ENCODE data around the gene RAB10.

GRCh38 chr2:26025509-26025908, 8.4 kb upstream of the RAB10 start:
- TF ChIP-seq, protein P1, sequence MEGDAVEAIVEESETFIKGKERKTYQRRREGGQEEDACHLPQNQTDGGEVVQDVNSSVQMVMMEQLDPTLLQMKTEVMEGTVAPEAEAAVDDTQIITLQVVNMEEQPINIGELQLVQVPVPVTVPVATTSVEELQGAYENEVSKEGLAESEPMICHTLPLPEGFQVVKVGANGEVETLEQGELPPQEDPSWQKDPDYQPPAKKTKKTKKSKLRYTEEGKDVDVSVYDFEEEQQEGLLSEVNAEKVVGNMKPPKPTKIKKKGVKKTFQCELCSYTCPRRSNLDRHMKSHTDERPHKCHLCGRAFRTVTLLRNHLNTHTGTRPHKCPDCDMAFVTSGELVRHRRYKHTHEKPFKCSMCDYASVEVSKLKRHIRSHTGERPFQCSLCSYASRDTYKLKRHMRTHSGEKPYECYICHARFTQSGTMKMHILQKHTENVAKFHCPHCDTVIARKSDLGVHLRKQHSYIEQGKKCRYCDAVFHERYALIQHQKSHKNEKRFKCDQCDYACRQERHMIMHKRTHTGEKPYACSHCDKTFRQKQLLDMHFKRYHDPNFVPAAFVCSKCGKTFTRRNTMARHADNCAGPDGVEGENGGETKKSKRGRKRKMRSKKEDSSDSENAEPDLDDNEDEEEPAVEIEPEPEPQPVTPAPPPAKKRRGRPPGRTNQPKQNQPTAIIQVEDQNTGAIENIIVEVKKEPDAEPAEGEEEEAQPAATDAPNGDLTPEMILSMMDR (IDR thresholded peaks at IDR 0.05): no peak
- no peak for TF ChIP-seq POLR2A (IDR thresholded peaks at IDR 0.05)

Data from Peyer's patch (tissue), 4 donors.